HG03196 (cell line): Measurements from ENCODE around the gene FBLN5.
"Not testable (repeated sequence)": the region's sequence is repeated elsewhere in the genome, so short reads cannot be mapped to it uniquely, and the experiment has no call there.

Experiments used
- ATAC-seq: cut with Tn5 transposase; IDR thresholded peaks from one replicate; pipeline ENCODE4 v1.9.1; 2021; ENCODE audit not compliant: unreplicated experiment

Gene FBLN5

DNA sequence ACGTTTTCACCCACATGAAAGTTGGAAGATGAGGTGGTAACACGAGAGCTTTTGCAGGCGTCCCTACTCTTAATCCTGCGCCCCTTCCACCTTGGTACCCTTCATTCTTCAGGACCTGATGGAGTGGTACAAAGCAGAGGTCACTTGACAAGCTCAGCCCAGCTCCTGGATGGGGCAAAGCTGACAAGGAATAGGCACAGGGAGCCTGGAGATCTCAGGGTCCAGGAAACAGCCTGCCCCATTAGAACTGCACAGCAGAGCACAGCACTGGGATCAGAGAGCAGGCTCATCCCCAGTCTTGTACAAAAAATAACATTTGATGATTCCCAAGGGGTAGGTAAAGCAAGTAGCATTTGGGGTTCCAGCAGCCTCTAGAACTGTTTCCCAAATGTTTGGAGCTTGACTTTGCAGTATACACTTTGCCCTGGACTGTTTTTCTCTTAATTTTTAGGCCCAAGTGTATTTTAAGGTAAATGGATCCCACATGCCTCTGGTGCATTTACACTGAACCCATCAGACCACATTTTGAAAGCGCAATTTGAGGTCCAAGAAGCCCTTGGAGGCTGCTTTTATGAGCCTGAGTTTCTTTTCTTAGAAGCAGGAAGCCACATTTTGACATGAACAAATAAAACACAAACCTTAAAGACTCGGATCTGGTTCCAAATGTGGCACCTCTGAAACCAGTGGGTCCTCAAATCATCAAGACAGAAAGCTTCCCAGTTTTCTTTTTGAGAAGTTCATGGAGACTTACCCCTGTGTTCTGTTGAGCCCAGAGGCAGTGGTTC lies 80.8 kb downstream of the FBLN5 start:
- no peak for ATAC-seq

DNA sequence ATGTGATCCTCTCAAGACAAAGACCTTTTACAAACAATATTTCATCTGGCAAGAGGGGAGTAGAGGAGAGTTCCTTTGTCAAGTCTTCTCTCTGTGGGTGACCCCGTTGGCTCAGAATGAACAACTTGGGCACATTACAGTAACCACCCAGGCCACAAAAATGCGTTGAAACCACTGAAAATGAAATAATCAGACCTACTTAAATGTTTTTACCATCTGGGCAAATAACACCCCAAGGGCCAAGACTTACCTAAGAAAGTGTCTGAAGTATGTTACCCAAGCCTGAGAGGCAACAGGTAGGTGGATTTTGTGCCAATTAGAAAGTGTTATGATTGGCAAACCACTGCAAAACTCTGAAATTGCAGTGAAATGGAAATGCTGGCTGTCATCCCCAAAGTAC lies 81.4 kb downstream of the FBLN5 start:
- ATAC-seq = no peak

DNA sequence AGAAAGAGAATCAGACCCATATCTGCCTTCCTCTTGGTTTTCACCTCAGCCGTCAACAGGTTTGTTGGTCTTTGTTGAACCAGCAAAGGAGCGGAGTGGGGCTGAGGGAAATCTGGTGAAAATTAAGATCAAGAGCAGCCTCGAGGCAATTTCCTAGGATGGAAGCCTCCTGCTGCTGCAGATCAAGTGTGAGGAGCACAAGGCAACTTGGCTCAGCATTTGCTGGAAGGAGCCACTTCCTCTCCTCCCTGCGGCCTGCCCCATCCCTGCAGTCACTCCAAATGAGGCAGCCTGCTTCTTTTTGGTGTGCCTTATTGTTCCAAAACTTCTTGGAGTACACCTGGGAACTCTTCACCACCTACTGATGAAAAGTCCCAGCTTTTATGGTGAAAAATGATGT lies 85.1 kb downstream of the FBLN5 start:
- ATAC-seq = no peak

DNA sequence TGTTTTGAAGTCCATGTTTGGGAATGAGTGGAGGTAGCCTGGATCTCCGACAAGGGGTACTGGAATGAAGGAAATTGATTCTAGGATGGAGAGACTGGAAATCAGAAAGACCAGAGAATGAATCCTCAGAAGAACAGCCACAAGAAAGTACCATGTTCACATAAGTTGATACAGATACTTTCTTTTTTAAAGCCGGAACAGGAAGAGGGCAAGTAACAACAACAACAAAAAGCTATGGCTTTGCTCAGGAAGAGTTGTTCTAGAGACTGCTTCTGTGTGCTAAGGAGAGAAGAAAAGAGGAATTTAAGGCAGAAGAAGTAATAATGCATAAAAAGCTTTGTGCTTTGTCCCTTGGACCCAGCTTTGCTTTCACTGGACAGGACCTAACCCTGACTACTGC lies 86.4 kb downstream of the FBLN5 start:
- no peak for ATAC-seq

DNA sequence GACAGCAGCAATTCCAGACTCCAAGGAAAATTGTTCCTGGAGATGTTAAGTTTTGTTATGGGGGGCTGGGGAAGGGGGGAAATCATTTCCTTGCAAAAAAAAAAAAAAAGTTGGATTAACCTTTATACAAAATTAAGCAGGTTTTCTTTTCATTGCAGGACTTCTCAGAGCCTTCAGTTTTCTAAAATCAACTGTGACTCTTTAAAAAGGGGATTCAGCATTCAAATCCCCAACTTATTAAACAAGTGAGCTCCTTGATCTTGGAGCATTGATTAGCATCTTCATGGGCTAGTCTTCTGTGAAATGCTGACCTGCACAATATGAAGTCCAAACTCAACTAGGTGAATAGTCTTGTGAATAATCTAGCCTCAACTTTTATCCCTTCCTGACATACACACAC lies 87.3 kb downstream of the FBLN5 start:
- no peak for ATAC-seq

DNA sequence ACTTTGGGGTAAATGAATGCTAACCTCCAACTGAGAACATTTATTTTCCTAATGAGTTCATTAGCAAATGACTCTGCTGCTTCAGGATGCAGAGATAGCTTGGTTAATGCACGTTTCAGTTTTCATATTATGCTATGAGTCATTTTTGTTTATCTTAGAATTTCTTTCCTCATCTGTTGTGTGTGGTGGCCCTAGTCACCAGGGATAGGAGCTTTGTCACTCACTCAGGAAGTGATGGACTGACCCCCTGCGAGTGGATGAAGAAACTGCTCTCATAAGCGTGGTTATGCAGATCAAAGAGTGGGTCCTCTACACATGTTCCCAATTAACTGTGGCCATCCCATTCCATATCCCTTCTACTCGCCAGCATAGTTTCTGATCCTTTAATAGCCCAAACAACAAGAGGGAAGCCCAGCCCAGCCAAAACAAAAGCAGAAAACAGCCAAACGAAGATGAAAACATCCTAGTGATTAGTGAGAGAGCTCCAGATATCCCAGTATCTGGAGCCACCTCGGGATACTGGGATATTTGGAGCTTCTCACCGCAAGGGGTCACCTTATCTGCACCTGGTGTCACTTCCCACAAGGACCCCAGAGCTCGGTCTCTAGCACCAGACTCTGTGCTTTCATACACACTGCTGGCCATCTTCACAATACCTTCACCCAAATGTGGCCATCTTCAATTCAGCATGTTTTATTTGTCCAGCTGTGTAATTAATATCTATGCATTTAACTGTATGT lies 88.8 kb downstream of the FBLN5 start:
- ATAC-seq = peak; percentile 79

DNA sequence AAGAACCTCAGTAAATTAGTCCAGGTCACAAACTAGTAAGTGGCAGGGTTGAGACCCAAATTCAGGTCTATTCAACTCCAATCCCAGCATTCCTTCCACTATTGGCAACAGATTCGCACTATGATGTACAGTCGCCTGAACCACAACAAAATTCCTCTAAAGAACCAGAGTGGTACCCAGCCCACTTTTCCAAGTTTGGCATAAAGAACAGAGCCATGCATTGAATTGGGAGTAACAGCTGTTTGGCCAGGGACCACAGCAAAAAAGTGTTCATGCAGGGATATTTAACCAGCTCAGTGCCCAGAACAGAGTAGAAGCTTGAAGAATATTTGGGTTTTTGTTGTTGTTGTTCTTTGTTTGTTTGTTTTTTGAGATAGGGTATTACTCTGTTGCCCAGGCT lies 89.9 kb downstream of the FBLN5 start:
- no peak for ATAC-seq

DNA sequence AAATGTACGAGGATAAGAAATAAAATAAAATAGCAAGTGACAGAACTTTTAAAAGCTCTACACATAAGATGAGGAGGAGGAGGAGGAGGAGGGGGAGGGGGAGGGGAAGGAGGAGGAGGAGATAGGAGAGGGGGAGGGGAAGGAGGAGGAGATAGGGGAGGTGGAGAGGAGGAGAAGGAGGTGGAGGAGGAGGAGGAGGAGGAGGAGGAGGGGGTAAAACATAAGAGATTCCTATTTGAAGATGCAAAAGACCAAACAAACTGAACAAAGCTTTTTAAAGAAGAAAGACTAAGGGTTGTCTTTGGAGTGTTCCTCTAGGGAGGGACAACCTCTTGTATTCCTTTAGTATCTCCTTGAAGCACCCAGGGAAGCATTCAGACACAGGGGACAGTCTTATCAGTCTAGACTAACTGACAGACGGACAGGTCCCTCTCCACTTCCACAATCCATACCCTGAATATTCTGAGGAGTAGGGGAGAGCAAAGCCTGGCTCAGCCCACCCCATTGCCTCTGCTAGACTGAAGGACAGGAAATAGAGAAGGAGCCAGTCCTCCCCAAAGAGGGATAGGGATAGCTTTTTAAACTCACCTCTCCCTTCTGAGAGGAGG lies 93.1 kb downstream of the FBLN5 start:
- no peak for ATAC-seq

DNA sequence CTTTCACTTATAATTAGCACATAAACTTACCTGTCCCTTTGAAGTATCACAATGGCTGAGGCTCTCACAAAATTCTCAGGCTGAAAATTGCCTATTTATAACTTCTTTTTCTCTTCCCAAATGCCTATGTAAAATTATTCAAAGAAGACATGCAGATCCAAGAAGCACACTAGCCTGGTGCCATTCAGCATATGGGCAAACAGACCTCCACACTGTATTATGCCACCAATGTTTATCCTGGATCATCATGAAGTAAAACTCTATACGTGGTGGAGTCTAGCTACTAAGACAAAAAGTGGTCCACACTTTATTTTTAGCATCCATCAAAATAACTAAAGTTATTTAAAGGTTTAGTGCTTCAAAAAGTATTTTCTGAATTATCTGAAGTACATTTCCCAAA lies 95.9 kb downstream of the FBLN5 start:
- no peak for ATAC-seq

DNA sequence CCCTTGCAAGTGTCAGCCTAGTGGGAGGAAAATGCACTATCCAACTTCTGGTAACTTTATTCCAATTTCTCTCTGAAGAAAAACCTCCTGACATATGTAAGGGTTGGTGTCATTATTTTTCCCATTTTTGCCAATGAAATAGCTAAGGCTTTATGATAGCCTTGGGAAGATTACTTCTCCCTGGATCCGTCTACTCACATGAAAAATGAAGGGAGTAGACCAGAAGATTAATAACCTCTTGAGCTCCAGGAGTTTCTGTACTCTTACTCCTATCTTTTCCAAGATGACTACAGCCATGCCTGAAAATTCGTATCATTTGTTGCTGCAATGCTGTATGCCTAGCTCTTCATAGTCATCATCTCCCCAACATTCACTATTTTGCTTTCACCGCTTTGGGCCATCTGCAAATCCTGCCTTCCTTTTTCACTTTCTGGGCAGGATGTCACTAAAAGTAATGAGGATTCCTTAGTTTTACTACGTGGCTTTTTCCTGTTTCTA lies 98.9 kb downstream of the FBLN5 start:
- no peak for ATAC-seq

DNA sequence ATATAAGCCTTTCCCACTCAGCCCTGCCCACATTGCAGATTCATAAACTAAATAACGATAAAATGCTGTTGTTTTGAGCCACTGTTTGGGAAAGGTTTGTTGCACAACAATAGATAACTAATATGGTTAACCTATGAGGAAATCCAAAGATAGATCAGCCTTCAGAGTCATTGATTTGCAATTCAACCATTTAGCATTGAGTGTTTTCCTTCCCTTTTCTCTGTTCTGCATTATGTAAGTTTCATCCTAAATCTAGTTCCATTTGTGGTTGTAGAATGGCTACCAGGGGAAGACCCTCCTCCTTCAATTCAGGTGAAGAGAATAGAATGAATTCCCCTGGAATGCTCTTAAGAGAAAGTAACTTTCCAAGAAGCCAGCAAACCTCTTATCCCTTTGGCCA lies 99.8 kb downstream of the FBLN5 start:
- ATAC-seq = no peak

DNA sequence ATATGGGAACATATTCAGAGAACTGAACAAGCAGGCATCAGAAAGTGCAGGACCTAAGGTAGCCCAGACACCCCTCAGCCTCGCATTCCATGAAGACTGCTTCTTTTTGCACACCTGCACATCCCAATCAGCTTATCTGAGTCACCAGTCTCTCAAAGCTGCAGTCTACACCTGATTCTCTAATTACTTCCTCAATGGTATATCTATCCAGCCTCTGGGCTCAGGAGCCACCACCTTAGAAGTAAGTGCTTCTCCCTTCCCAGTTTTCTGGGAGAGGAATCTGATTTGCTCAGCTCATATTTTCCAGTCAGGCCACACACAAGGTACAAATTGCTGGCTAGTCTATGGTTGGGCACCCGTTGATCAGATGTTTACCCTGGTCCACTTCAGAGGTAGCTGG lies 101.8 kb downstream of the FBLN5 start:
- no peak for ATAC-seq

DNA sequence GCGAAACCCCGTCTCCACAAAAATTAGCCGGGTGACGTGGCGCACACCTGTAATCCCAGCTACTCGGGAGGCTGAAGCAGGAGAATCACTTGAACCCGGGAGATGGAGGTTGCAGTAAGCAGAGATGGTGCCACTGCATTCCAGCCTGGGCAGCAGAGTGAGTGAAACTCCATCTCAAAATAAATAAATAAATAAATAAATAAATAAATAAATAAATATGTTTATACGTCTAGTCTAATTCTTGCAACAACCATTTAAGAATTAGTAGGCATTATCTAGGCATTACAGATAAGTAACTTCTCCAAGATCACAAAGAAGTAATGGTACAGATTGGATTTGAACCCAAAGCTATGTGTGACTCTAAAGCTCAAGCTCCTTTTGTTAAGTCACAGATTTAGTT lies 102.4 kb downstream of the FBLN5 start:
- ATAC-seq = not testable (repeated sequence)

DNA sequence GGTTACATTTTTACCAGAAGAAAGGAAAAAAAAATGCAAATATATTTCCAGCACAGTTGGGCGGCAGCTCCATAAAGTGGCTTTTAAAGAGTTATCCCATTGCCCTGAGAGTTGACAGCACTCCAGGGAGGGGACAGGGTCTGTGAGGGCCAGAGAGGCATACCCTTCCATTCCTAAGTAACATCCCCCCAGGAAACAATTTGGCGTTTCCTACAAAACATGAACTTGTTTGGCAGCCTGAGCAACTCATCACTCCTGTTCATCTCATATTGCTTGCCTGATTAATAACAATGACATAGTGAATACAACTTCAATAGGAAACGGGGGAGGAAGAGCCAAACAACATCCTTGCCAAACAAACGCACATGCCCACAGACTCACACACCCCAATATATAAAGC lies 103.5 kb downstream of the FBLN5 start:
- ATAC-seq = no peak

DNA sequence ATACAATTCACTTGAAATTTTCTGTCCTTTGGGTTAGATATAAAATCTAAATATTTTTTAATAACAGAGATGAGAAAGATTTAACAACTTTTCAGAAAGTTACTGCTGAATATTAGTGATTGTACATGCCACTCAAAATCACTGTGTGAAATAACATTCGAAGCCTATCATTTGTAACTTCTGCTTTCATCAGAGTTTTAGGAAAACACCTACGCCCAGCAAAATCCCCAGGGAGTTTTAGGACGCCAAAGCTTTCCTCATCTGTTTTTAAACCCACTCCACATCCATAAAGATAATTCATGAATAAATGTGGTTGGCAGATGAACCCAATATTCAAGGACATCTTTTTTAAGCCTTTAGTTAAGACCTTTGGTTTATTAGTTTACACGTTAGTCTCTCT lies 104.1 kb downstream of the FBLN5 start:
- no peak for ATAC-seq

DNA sequence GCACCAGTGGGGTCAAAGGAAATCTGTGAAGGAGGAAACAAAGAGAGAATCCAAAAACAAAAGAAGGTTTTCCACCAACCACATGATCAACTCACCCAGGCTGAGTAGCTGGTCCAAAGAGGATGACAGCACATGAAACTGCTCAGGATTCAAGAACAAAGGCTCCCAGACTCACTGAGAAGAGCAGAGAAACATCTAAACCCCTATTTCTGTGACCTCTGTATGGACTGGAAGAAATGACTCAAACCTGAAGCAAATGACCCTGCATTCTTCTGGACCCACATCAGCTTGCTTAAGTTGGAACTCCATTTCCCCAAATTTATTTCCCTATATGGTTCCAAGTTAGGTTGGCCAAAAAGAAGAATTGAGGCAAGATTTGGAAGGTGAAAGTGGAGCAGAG lies 106.4 kb downstream of the FBLN5 start:
- ATAC-seq = no peak

DNA sequence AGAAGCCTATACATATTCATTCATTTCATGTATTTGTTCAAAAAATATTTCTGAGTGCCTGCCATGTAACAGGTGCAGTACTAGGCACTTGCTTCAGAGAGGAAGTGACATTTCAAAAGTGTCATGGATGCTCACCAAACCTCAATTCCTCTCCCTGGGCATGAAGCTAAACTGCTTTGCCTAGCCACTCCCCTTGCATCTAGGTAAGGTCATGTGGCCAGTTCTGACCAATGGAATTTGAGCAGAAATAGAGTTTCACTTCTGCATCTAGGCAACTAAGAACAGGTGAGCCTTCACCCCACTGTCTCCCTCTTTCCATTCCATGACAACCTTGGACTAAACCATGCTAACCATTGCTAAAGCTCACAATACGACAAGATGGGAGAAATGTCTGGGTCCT lies 107.7 kb downstream of the FBLN5 start:
- ATAC-seq = no peak

DNA sequence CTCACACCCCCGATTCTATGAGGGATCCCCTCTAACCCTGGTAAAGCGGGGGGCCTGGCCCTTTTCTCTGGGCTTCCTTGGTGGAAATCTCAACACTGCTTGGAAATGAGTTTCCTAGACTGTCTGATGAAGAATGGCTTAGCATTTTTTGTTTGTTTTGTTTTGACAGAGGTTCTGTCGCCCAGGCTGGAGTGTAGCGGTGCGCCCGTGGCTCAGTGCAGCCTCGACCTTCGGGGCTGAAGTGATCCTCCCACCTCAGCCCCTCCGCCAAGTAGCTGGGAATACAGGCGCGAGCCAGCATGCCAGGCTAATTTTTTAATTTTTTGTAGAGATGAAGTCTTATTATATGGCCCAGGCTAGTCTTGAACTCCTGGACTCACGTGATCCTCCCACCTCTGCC lies 110.4 kb downstream of the FBLN5 start:
- ATAC-seq = no peak

DNA sequence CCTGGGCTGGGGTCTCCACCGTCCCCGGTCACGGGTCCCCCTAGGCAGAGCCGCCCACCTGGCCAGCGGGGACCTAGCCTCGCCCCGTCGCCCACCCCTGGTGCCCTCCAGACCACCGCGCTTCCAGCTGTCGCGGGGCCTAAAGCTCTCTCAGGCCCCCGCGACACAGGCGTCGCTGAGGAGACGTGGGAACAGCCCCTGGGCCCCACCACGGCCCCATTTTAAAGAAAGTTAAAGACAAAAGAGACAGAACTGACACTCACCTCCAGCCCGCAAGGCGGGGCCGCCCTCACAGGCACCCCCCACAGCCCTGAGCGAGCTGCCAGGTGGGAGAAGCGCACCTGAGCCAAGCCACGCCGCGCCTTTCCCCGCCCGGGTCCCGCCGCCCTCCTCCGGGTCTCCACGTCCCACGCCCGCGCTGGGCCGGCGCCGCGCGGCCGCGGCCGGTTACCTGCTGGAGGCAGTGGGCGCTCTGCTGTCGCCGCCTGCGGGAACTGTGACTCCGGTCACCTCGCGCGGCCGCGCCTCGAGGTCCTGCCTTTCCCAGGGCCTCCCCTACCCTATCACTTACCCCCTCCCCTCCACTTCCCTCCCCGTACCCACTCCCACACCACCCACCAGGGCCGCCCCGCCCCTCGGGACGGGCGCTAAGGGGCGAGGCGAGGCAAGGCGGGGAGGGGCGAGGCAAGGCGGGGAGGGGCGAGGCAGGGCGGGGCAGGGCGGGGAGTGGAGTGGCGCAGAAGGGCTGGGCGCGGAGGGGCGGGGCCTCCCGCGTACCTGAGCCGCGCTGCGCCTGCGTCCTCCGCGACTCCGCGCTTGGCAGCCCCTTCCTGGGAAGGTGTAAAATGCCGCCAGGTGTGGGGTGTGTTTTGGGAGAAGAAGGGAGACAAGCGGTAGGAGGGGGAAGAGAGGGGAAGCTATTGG lies 111.3 kb downstream of the FBLN5 start:
- ATAC-seq = peak; percentile 39

DNA sequence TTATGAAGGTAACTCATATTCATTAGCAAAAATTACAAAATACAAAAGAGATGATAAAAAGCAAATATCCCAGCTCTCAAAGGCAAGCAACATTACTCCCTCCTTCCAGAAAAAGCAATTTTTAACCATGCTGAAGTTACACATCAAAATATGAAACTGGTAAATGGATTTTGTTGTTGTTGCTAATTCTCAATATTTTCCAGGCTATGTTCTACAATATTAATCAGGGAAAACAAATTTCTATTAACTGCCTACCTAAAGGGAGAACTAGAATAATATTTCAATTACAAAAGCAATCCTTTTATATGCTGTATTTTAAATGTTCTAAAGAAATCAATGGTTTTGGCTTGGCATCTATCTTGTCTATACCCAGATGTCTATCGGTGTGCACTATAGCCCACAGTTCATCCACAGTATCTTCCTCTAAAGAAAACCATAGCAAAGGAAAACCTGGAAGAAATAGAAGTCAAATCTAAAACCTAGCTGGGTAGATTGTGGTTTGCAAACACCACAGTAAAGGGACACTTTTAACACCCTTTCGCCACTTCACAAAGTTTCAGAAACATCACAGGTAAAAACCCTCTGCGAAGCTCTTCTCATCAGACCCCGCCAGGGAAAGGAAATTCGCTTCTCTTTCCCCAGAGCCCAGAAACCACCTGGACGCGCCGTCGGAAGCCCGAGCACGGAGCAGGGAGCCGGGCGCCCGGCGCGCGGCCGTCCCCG lies 112.1 kb downstream of the FBLN5 start:
- ATAC-seq = peak; percentile 28
